K562 (cell line): ENCODE measurements around the gene TTBK2. TPM values are rescaled to one million over a fixed set of nuclear protein-coding genes. Genes with fewer than 3 reads are reported as not detected.

Experiments
- ATAC-seq: fragments of 200-7000 bp; cut with Tn5 transposase; 3 replicates; pipeline ENCODE4 v1.9.1; 2020; ENCODE audit warnings: moderate library complexity
- BruUV-seq: library from RNA; stranded (reverse); fragments of 400-500 nt; replicated peaks from 2 replicates; lab custom pipeline; 2021; lab: Mats Ljungman, UMichigan
- CTCF ChIA-PET: fragments of 300-600 bp; formaldehyde crosslinking; extraction: SDS; loops from one replicate; lab custom pipeline; 2021; ENCODE audit warnings: low intra/inter-chr PET ratio; lab: Yijun Ruan, JAX
- POLR2A ChIA-PET: fragments of 300-600, 350-650 bp; sonication (Branson Sonifier 250); formaldehyde crosslinking; extraction: SDS; loops from one replicate; lab custom pipeline; 2021; ENCODE audit warnings: antibody characterized with exemption, inconsistent platforms; lab: Yijun Ruan, JAX
- DNase-seq, 4 experiments: peaks; one replicate each; pipeline versions ENCODE4 v3.0.0 to v3.0.0-alpha.2; 2011 to 2018; ENCODE audit warnings: low spot score in 3 of 4, mixed read lengths in 3 of 4; ENCODE audit errors: extremely low read depth in 1 of 4
- FAIRE-seq: peaks from 2 replicates; lab custom pipeline; 2011; peaks lifted over from hg19 to GRCh38; lab: Jason Lieb, UNC
- H2AFZ ChIP-seq: 2 replicates; pipeline ENCODE4 v1.6.0; 2011; ENCODE audit warnings: low read depth, low read length, control low read depth, inconsistent platforms
- H3K27ac ChIP-seq: fragments of 200-600 bp; 3 replicates; pipeline ENCODE4 v1.8.0; 2011; ENCODE audit warnings: low read depth, mild to moderate bottlenecking, control low read depth, inconsistent platforms, low read length, moderate library complexity, mixed read lengths; ENCODE audit errors: extremely low read depth
- H3K27me3 ChIP-seq, 2 experiments: fragments of 300-600 bp in 1 of 2; 2 replicates in 1 of 2; 3 replicates in 1 of 2; pipeline versions ENCODE4 v1.6.0 to v1.8.0; 2011; ENCODE audit warnings: inconsistent platforms in 2 of 2, low read length in 2 of 2, mild to moderate bottlenecking in 1 of 2, mixed read lengths in 1 of 2, moderate library complexity in 1 of 2; ENCODE audit not compliant: control insufficient read depth in 2 of 2, insufficient read depth in 2 of 2
- H3K36me3 ChIP-seq: fragments of 300-600 bp; 3 replicates; pipeline ENCODE4 v1.8.0; 2011; ENCODE audit warnings: mild to moderate bottlenecking, low read length, inconsistent platforms; ENCODE audit not compliant: control insufficient read depth, insufficient read depth
- H3K4me1 ChIP-seq, 2 experiments: fragments of 200-600 bp in 1 of 2; replicated peaks in 1 of 2; 2 replicates in 1 of 2; 3 replicates in 1 of 2; pipeline versions ENCODE4 v1.5.1 to v1.8.0; 2011; ENCODE audit warnings: inconsistent platforms in 2 of 2, low read length in 2 of 2, mild to moderate bottlenecking in 1 of 2, mixed read lengths in 1 of 2, moderate library complexity in 1 of 2; ENCODE audit not compliant: control insufficient read depth in 2 of 2, insufficient read depth in 2 of 2
- H3K4me2 ChIP-seq: 2 replicates; pipeline ENCODE4 v1.6.1; 2011; ENCODE audit warnings: low read length, control low read depth, inconsistent platforms, mixed read lengths; ENCODE audit not compliant: insufficient read depth
- H3K4me3 ChIP-seq: fragments of 200-600 bp; sonication (generic), shearing (Covaris generic); 2 replicates; pipeline ENCODE4 v1.5.1; 2016; ENCODE audit warnings: control low read depth, inconsistent platforms
- H3K79me2 ChIP-seq: fragments of 200-600 bp; 3 replicates; pipeline ENCODE4 v1.8.0; 2011; ENCODE audit warnings: low read length, inconsistent platforms; ENCODE audit not compliant: control insufficient read depth, insufficient read depth
- H3K9ac ChIP-seq, 2 experiments: 2 replicates each; pipeline versions ENCODE4 v1.6.0 to v1.6.1; 2011; ENCODE audit warnings: low read depth in 2 of 2, low read length in 2 of 2, control low read depth in 1 of 2, inconsistent platforms in 1 of 2, mild to moderate bottlenecking in 1 of 2, mixed read lengths in 1 of 2; ENCODE audit not compliant: insufficient read depth in 1 of 2
- H3K9me1 ChIP-seq: one replicate; pipeline ENCODE4 v1.6.0; 2011; ENCODE audit warnings: inconsistent platforms, mild to moderate bottlenecking, low read length, moderate library complexity; ENCODE audit not compliant: control insufficient read depth, insufficient read depth
- H3K9me3 ChIP-seq: replicated peaks from 2 replicates; pipeline ENCODE4 v1.5.1; 2011; ENCODE audit warnings: low read depth, low read length, inconsistent platforms; ENCODE audit not compliant: control insufficient read depth, insufficient read depth
- H4K20me1 ChIP-seq: replicated peaks from 2 replicates; pipeline ENCODE4 v1.6.1; 2011; ENCODE audit warnings: low read length, inconsistent platforms, mixed read lengths; ENCODE audit not compliant: control insufficient read depth, insufficient read depth
- BRF1 ChIP-seq: IDR thresholded peaks from 3 replicates; pipeline ENCODE4 v1.6.1; 2011; ENCODE audit warnings: borderline replicate concordance, mild to moderate bottlenecking; ENCODE audit not compliant: insufficient read length; ENCODE audit errors: extremely low read depth
- CLOCK ChIP-seq: fragments of 250-450 bp; sonication (Bioruptor Pico); IDR thresholded peaks from 2 replicates; pipeline ENCODE4 v1.4.0; 2020; ENCODE audit warnings: mild to moderate bottlenecking, moderate library complexity, borderline replicate concordance
- CREB1 ChIP-seq, 2 experiments: sonication (generic) in 1 of 2; formaldehyde crosslinking in 1 of 2; IDR thresholded peaks; 2 replicates each; pipeline versions ENCODE4 v1.6.1 to v1.8.0; 2012 to 2022; ENCODE audit warnings: inconsistent platforms in 1 of 2, mild to moderate bottlenecking in 1 of 2, missing genetic modification reagents in 1 of 2, moderate library complexity in 1 of 2
- PCBP1 ChIP-seq: fragments of 200-400 bp; formaldehyde crosslinking; IDR thresholded peaks from 2 replicates; pipeline ENCODE4 v1.6.1; 2018; ENCODE audit warnings: mild to moderate bottlenecking, low read depth, low read length; ENCODE audit not compliant: poor library complexity, severe bottlenecking
- SAP30 ChIP-seq: fragments of 200-600 bp; sonication (generic); IDR thresholded peaks from 2 replicates; pipeline ENCODE4 v1.6.1; 2012; ENCODE audit warnings: borderline replicate concordance, low read depth, mild to moderate bottlenecking, moderate library complexity, low read length, control low read depth, inconsistent platforms; ENCODE audit not compliant: insufficient read depth, poor library complexity, severe bottlenecking
- SETDB1 ChIP-seq: IDR thresholded peaks from one replicate; pipeline ENCODE4 v1.6.1; 2012; ENCODE audit warnings: low read length, control low read depth, inconsistent platforms
- TAF9B ChIP-seq: fragments of 450-650 bp; IDR thresholded peaks from 2 replicates; pipeline ENCODE4 v1.6.1; 2018; ENCODE audit warnings: mild to moderate bottlenecking; ENCODE audit not compliant: partially characterized antibody
- TEAD4 ChIP-seq, 2 experiments: sonication (generic) in 1 of 2; formaldehyde crosslinking in 1 of 2; IDR thresholded peaks; 2 replicates each; pipeline versions ENCODE4 v1.6.1 to v1.8.0; 2012 to 2022; ENCODE audit warnings: borderline replicate concordance in 1 of 2, inconsistent platforms in 1 of 2, low read length in 1 of 2, mild to moderate bottlenecking in 1 of 2, missing genetic modification reagents in 1 of 2
- TFE3 ChIP-seq: fragments of 450-650 bp; formaldehyde crosslinking; IDR thresholded peaks from 2 replicates; pipeline ENCODE4 v1.4.0; 2020; ENCODE audit warnings: mild to moderate bottlenecking, mixed read lengths
- TRIM28 ChIP-seq: fragments of 450-650 bp; IDR thresholded peaks from 2 replicates; pipeline ENCODE4 v1.6.1; 2017
- ZBTB43 ChIP-seq: sonication (generic); formaldehyde crosslinking; IDR thresholded peaks from 2 replicates; pipeline ENCODE4 v1.8.0; 2023; ENCODE audit warnings: mild to moderate bottlenecking, missing genetic modification reagents
- ZNF239 ChIP-seq: fragments of 250-450 bp; sonication (Bioruptor Pico); IDR thresholded peaks from 2 replicates; pipeline ENCODE4 v1.4.0; 2020; ENCODE audit warnings: mild to moderate bottlenecking
- ZNF584 ChIP-seq: fragments of 200-800 bp; sonication (Bioruptor generic); IDR thresholded peaks from 2 replicates; pipeline ENCODE4 v1.6.1; 2016; ENCODE audit warnings: low read depth, mild to moderate bottlenecking, missing genetic modification characterization, missing compliant biosample characterization
- ZNF785 ChIP-seq: fragments of 250-450 bp; sonication (Bioruptor Pico); IDR thresholded peaks from 2 replicates; pipeline ENCODE4 v1.4.0; 2020; ENCODE audit warnings: mild to moderate bottlenecking
- WGBS: fragments of 100-300 bp; shearing (Covaris generic); methylation state at CpG from one replicate; pipeline ENCODE4 v1.1.6; 2016; ENCODE audit warnings: low coverage, mixed read lengths; ENCODE audit not compliant: insufficient coverage; ENCODE audit errors: missing lambda C conversion rate; 5-methylcytosine and 5-hydroxymethylcytosine counted together
- in situ Hi-C: fragments of 300-500 bp; cut with MboI; formaldehyde crosslinking; loops from 4 replicates; pipeline ENCODE4 v1.15.0; 2018; ENCODE audit warnings: inconsistent platforms, mixed read lengths
- intact Hi-C: fragments of 100-400 bp; cut with micrococcal nuclease; formaldehyde crosslinking; loops from 2 replicates; pipeline ENCODE4 v1.14.2; 2022
- polyA plus RNA-seq, 8 experiments: library from polyadenylated mRNA; depleted of rRNA in 4 of 8; stranded (reverse) in 5 of 8; unstranded in 3 of 8; fragments of >200 nt; fragmentation: Nextera tagmentation in 2 of 8; fragmentation: Illumina TruSeq in 1 of 8; extraction: Ambion mirVana in 2 of 8; extraction: Trizol in 1 of 8; gene quantifications; 2 replicates each; pipeline versions ENCODE4 v1.2.1 to v1.2.3, GENCODE V29; 2011 to 2014; ENCODE audit warnings: inconsistent platforms in 1 of 8, missing spikeins in 1 of 8
- total RNA-seq, 7 experiments: library from RNA; depleted of rRNA in 6 of 7; stranded (reverse); fragments of >200 nt in 6 of 7; fragmentation: Illumina TruSeq in 2 of 7; extraction: Trizol in 2 of 7; gene quantifications; 2 replicates each; pipeline versions ENCODE4 v1.2.1 to v1.2.3, GENCODE V29; 2011 to 2021; ENCODE audit warnings: low replicate concordance in 1 of 7

The TTBK2 gene
- total and polyA plus RNA-seq, 9 of the 15 experiments (the other 6 are each of a cell fraction or from before 2014, with no cell fraction given), result 0.89 to 8.0 (median 4.8) TPM

GRCh38 chr15:42805266-42805665 is 115.3 kb downstream of the TTBK2 start:
- FAIRE-seq, result no peak
- Histone ChIP-seq H3K9me1 (no peaks in the 10 kb centered on the region), H3K4me1 (peaks cover 0 to 4% of the 10 kb centered on the region in 2 experiments; a peak in 1 of 5 replicates), H3K4me3 (no peak overlapping the region), H4K20me1 (no peaks in the 10 kb centered on the region), H3K9me3 (no peaks in the 10 kb centered on the region), H2AFZ (no peak overlapping the region), H3K79me2 (no peaks in the 10 kb centered on the region), H3K36me3 (peaks cover 5% of the 10 kb centered on the region; the same call in 1 of the 3 replicates), H3K27me3 (no peaks in the 10 kb centered on the region), H3K4me2 (no peak overlapping the region), H3K9ac (no peak overlapping the region), H3K27ac (no peak overlapping the region)
- 67% methylated on average over 5 of the region's 5 CpGs for WGBS
- ChIA-PET CTCF (no interaction called here), POLR2A (interaction anchor here (1.2 kb wide), 1 partner anchor 15 kb away, joined by 4 read pairs; no protein-coding TSS in a partner anchor)
- DNase-seq, result no peak
- no TSS peak for BruUV-seq
- no peak for ATAC-seq
- intact Hi-C loops (no loop called here), in situ Hi-C loops (no loop called here)
- no peak for TF ChIP-seq SAP30
- no peak for TF ChIP-seq CREB1 (IDR thresholded peaks at IDR 0.05)
- TF ChIP-seq CREB1 (CRISPR knock-in tag; IDR thresholded peaks at IDR 0.05), result no peak
- no peak for TF ChIP-seq ZNF785 (CRISPR knock-in tag)
- no peak for TF ChIP-seq SETDB1
- TF ChIP-seq ZNF239 (CRISPR knock-in tag), result no peak
- no peak for TF ChIP-seq TFE3 (CRISPR knock-in tag)
- TF ChIP-seq ZBTB43, result no peak
- no peak for TF ChIP-seq BRF1
- TF ChIP-seq TAF9B, result no peak
- no peak for TF ChIP-seq ZNF584 (CRISPR knock-in tag)
- no peak for TF ChIP-seq CLOCK
- TF ChIP-seq TEAD4 (IDR thresholded peaks at IDR 0.05; ENCODE audit: low read length), result no peak
- no peak for TF ChIP-seq TEAD4 (CRISPR knock-in tag; IDR thresholded peaks at IDR 0.05; ENCODE audit: borderline replicate concordance)
- TF ChIP-seq PCBP1, result no peak
- no peak for TF ChIP-seq TRIM28
